ENCODE measurements around the gene LRRC8C.

GRCh38 chr1:89715677-89716076, 82.8 kb downstream of the LRRC8C start:
- no peak for TF ChIP-seq EZH2 (IDR thresholded peaks at IDR 0.05)
- no peak for TF ChIP-seq POLR2AphosphoS5 (IDR thresholded peaks at IDR 0.05; ENCODE audit: borderline replicate concordance, low read depth, low read length)
- no peak for TF ChIP-seq FOXP2 (optimal IDR thresholded peaks at IDR 0.05; ENCODE audit: control extremely low read depth, extremely low read length, insufficient read depth)
